NB4 (cell line): ENCODE data around the gene CPA3.

Source experiments
- DNase-seq: peaks from one replicate; pipeline ENCODE4 v3.0.0; 2010; ENCODE audit warnings: low read depth
- H3K4me3 ChIP-seq: one replicate; pipeline ENCODE4 v1.5.1; 2011; ENCODE audit warnings: mild to moderate bottlenecking, low read depth, low read length, moderate library complexity
- CTCF ChIP-seq: IDR thresholded peaks from one replicate; pipeline ENCODE4 v1.5.1; 2012; ENCODE audit warnings: low read depth, low read length
- MYC ChIP-seq: IDR thresholded peaks from 2 replicates; pipeline ENCODE4 v1.6.1; 2011; ENCODE audit warnings: low read depth, low read length
- POLR2A ChIP-seq: IDR thresholded peaks from 2 replicates; pipeline ENCODE4 v1.6.1; 2011; ENCODE audit warnings: mild to moderate bottlenecking; ENCODE audit not compliant: insufficient read length; ENCODE audit errors: extremely low read depth
- TF ChIP-seq, protein P1 (sequence below): IDR thresholded peaks from 2 replicates; pipeline ENCODE4 v1.6.1; 2011; ENCODE audit warnings: low read depth, low read length

CPA3 gene

GRCh38 chr3:148865049-148865448, at the start of gene CPA3:
Gene CPA3 (plus strand): TSS chr3:148865296. CDS start chr3:148865308, 12 bp downstream.
- no peak within 1 kb of the TSS for H3K4me3 ChIP-seq
- peak; percentile 11 for DNase-seq
- TF ChIP-seq MYC: 0 out of 2 replicates have a peak, but pooled peaks have one; percentile 12
- TF ChIP-seq, protein P1, sequence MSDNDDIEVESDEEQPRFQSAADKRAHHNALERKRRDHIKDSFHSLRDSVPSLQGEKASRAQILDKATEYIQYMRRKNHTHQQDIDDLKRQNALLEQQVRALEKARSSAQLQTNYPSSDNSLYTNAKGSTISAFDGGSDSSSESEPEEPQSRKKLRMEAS: no peak
- TF ChIP-seq POLR2A: no peak

- TF ChIP-seq MYC (no peak), POLR2A (no peak), CTCF (no peak)
- TF ChIP-seq, protein P1: no peak
- no peak for DNase-seq
- H3K4me3 ChIP-seq: no peak overlapping the region
Observed at GRCh38 chr3:148815316-148816110, 49.6 kb upstream of the CPA3 start.

GRCh38 chr3:148816427-148816826, 48.7 kb upstream of the CPA3 start:
- H3K4me3 ChIP-seq: no peak overlapping the region
- DNase-seq: no peak
- TF ChIP-seq CTCF (no peak), POLR2A (no peak), MYC (no peak)
- TF ChIP-seq, protein P1: no peak

- DNase-seq: no peak
- TF ChIP-seq, protein P1: no peak
- no peak for TF ChIP-seq MYC
- no peak overlapping the region for H3K4me3 ChIP-seq
Observed at GRCh38 chr3:148816981-148817525, 48.0 kb upstream of the CPA3 start.

DNA sequence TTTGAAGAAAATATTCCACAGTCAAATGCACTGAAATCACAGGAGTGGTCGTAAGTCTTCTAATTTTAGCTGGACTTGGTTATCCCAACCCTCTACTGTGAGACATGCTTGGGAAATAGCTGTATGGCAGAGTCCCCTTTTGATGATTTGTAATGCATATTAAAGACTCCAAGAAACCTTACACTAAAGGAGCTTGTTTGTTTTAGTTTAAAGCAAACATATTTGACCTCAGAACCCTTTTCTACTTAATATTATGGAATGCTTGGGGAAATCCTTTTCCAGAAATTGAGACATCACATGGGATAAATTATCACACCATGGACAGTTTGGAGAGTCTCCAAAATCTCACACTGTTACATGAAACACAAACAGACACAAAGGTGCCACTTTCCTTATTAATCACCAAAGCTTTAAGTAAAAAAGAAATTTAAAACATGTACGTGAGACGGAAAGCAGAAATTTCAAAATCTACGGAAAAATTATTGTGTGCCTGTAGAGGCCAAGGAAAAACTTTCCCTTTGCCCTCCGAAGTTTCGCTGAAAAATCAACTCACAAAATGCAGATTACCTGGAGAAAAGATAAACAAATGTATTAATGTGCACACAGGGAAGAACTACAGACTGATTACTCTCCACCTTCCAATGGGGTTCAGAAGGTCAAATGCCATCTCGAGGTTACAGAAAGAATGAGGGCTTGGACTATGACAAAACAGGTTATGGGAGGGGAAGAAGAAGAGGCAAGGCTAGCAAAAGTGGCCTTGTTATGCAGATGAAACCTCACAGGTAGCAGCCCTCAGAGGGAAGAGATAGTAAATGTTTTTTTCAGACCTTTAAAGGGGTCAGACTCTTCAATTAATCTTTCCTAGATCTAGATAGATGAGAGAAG, 44.5 kb upstream of the CPA3 start:
- no peak overlapping the region for H3K4me3 ChIP-seq
- DNase-seq: no peak
- TF ChIP-seq, protein P1: no peak
- no peak for TF ChIP-seq POLR2A
- TF ChIP-seq CTCF: no peak
- no peak for TF ChIP-seq MYC

DNA sequence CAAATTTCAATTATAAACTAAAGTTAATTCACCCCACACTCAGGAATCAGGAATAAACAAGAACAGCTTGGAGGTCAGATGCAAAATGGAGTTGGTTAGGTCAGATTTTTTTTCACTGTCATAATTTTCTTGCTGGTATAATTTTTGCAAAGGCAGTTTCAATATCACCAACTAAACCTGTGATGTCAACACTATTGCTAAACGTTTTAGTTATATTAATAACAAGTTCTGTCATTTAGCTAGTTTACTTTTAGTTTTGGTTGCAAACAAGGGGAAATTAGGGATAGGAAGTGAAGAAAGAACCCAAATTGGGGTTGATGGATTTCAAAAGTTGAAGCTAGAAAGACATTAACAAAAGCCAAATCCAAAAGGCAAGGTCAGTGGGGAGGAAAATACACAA, 42.1 kb upstream of the CPA3 start:
- TF ChIP-seq CTCF (no peak), POLR2A (no peak), MYC (no peak)
- TF ChIP-seq, protein P1: no peak
- no peak for DNase-seq

More for the DNA sequence above, 42.1 kb upstream of the CPA3 start:
- no peak overlapping the region for H3K4me3 ChIP-seq
